ENCODE results near the gene CFAP141. TPM values are rescaled to one million over a fixed set of nuclear protein-coding genes. Genes with fewer than 3 reads are reported as not detected.

The CFAP141 gene
- total RNA-seq, 1 experiment from 2014 or later, result not detected

- RAD21 ChIA-PET (ENCODE audit: low non-redundant PET in 1 of 2, low total read pairs in 2 of 2, uncharacterized antibody in 2 of 2, unreplicated experiment in 2 of 2), result no interaction called here
- intact Hi-C loops (cut with micrococcal nuclease), result no loop called here
- Histone ChIP-seq H3K27me3 (ENCODE audit: insufficient read depth, low read length) (no peaks in the 10 kb centered on the region), H4K20me1 (ENCODE audit: insufficient read depth) (peaks cover 51% of the 10 kb centered on the region; the same call in 1 of the 2 replicates), H3K4me3 (replicated peaks in 1 of 2; ENCODE audit: low read depth in 1 of 2, low read length in 2 of 2) (no peak overlapping the region), H3K4me2 (ENCODE audit: low read length) (no peak overlapping the region), H3K36me3 (ENCODE audit: control insufficient read depth in 1 of 2, insufficient read depth in 2 of 2, low read length in 2 of 2) (peaks cover 28 to 49% of the 10 kb centered on the region in 2 experiments), H2AFZ (ENCODE audit: low read depth, low read length, poor library complexity, severe bottlenecking) (no peak overlapping the region), H3K4me1 (ENCODE audit: control insufficient read depth in 1 of 2, insufficient read depth in 2 of 2, low read length in 2 of 2) (peaks cover 11 to 28% of the 10 kb centered on the region in 2 experiments), H3K9ac (ENCODE audit: low read length) (no peak overlapping the region), H3K27ac (ENCODE audit: low read depth, low read length) (no peak overlapping the region), H3K9me3 (ENCODE audit: control insufficient read depth in 1 of 2, insufficient read depth in 1 of 2, low read depth in 1 of 2, low read length in 2 of 2) (no peaks in the 10 kb centered on the region), H3K9me2 (ENCODE audit: insufficient read depth) (no peaks in the 10 kb centered on the region), H3K79me2 (ENCODE audit: insufficient read depth, low read length) (peaks cover 91% of the 10 kb centered on the region)
- CTCF ChIA-PET, result no interaction called here
- no TSS peak for BruUV-seq (replicated peaks)
- no peak for TF ChIP-seq CTCF (IDR thresholded peaks at IDR 0.05 in 2 of 3, conservative IDR thresholded peaks at IDR 0.05 in 1 of 3; ENCODE audit: borderline replicate concordance in 1 of 3, insufficient read depth in 1 of 3, low read depth in 2 of 3, low read length in 2 of 3)
- no peak for TF ChIP-seq ZNF274 (IDR thresholded peaks at IDR 0.05; ENCODE audit: low read depth, low read length)
- no peak for TF ChIP-seq YY1 (IDR thresholded peaks at IDR 0.05; ENCODE audit: extremely low read depth, insufficient replicate concordance, low read depth, low read length)
- TF ChIP-seq REST (IDR thresholded peaks at IDR 0.05; ENCODE audit: low read depth), result no peak
- TF ChIP-seq FOSL1 (IDR thresholded peaks at IDR 0.05; ENCODE audit: low read depth), result no peak
- no peak for TF ChIP-seq POLR2A (IDR thresholded peaks at IDR 0.05; ENCODE audit: borderline replicate concordance, extremely low read depth, insufficient read depth, insufficient read length)
- ATAC-seq (no peak), DNase-seq (ENCODE audit: low read depth, low spot score) (no peak)
- POLR2A ChIA-PET, result no interaction called here
These were observed 28.1 kb downstream of the CFAP141 start for GRCh38 chr1:154178013-154178412.

Data from HCT116 (cell line).